ENCODE measurements around the gene KRTAP10-7.
"Not testable (repeated sequence)": the region's sequence is repeated elsewhere in the genome, so short reads cannot be mapped to it uniquely, and the experiment has no call there.

Gene KRTAP10-7

DNA sequence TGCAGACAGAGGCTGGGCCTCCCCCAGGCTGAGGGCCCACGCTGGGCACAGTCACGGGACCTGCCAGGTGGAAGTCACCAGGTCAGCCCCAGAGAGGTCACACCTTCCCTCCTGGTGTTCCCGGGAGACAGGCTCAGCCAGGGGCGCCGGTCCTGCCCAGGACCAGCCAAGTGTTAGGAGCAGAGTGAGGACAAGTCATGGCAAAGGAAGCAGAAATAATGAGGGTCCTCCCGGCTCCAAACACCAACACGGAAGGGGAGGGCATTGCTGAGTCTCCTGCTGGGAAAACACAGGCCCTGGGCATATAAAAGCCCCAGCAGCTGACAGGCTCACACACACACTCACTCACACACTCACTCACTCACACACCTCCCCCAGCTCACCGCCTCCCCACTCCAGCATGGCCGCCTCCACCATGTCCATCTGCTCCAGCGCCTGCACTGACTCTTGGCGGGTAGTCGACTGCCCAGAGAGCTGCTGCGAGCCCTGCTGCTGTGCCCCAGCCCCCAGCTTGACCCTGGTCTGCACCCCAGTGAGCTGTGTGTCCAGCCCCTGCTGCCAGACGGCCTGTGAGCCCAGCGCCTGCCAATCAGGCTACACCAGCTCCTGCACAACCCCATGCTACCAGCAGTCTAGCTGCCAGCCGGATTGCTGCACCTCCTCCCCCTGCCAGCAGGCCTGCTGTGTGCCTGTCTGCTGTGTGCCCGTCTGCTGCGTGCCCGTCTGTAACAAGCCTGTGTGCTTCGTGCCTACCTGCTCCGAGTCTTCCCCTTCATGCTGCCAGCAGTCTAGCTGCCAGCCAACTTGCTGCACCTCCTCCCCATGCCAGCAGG is 36.8 kb downstream of the KRTAP10-7 start, which contains the start of gene KRTAP10-10:
Gene KRTAP10-10 (plus strand): TSS at position 339 of the 833 bp plus-strand sequence. CDS start 62 bp downstream, at position 401.
- DNase-seq: no peak

DNA sequence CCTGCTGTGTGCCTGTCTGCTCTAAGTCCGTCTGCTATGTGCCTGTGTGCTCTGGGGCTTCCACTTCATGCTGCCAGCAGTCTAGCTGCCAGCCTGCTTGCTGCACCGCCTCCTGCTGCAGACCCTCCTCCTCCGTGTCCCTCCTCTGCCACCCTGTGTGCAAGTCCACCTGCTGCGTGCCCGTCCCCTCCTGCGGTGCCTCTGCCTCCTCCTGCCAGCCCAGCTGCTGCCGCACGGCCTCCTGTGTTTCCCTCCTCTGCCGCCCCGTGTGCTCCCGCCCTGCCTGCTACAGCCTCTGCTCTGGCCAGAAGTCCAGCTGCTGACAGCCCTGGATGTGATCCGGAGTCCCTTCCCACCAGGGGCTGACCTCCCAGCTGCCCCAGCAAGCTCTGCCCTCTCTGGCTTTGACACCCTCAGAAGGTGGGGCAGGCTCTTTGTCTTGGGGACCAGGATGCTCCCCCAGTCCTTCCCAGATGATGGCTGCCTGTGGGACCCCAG is 37.5 kb downstream of the KRTAP10-7 start:
- not testable (repeated sequence) for DNase-seq

DNA sequence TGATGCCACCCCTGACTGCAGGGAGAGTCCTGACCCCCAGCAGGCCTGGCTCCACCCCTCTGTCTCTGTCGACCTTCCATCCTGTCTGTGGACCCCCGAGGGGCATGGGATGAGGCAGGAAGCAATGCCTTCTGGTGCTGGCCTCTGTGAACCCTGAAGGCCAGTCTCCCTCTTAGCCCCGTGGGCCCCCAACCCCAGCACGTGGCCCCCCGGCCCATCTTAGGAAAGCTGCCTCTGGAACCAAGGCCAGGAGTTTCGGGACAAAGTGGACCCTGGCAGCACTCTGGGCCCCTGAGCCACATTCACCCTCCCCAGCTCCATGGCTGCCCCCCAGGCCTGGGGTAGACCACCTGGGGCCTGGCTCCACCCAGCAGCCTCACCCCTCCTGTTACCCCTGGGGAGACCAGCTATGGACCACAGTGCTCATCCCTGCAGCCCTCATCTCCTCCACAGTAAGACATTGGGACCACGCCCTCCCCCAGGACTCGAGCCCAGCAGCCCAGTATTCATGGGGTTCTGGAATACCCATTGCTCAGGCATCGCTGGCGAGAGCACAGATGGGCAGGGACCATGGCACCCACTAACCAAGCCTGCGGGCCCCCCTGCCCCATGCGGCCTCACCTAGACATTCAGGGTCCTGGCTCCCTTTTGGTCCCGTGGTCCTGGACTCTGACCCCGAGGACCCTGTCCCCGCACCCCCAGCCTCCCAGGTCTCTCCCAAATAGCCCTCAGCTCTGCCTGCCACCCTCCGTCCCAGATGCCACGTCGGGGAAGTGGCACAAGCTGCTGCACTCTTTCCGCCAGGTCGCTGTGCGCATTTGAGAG is 38.3 kb downstream of the KRTAP10-7 start:
- DNase-seq: not testable (repeated sequence)

DNA sequence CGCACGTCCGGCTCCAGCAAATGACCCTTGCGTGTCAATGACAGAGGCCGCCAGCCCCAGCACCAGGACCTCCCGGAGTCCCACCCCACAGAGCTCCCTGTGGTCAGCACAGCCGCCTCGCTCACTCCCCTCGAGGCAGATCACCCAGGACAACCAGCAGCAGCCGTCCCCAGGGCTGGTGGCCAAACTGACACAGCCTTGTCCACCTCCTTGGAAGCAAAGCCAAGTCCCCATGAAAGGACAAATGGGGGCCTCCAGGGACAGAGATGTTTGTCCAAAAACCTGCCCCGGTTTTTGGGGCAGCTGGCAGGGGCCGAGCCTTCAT is 38.9 kb downstream of the KRTAP10-7 start:
- DNase-seq: no peak

DNA sequence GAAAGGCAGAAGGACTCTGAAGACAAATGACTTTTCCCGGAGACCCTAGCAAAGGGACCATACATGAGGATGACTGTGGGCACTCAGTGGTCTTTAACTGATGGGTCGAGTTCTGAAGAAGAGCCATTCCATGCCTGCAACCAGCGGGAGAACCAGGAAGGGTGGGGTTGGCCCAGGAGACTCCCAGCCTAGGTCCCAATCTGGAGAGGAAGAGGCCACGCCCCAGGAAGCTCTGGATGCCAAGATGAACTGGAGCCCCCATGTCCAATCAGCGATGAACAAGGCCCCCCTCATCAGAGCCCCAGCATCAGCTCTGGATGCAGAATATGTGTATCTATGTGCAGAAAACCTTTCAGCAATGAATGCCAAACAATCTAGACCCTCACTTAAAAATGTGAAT is 40.4 kb downstream of the KRTAP10-7 start:
- no peak for DNase-seq

DNA sequence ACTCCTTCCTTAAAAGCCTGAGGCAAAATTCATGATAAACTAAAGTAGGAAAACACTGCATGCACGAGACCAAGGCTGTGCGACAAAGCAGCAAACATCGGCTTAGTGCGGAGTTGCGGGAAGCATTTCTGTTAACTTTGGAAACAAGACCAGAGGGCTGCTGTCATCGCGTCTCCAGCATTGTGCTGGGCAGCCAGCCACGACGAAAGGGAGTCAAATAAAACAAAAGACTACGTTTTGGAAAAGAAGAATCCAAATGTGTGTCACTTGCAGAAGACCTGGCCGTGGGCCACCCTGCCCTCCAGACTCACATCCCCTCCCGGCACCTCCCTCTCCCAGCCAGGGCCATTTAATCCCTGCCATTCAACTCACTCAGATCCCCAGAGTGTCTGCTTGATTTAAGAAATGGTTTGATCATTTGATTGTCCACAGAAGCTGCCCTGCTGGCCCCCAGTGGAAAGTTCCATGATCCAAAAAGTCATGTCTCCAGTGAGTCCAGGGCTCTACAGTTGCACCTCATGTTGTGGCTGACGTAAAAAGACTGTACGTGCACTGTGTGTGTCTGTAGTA is 43.4 kb downstream of the KRTAP10-7 start:
- DNase-seq: no peak

DNA sequence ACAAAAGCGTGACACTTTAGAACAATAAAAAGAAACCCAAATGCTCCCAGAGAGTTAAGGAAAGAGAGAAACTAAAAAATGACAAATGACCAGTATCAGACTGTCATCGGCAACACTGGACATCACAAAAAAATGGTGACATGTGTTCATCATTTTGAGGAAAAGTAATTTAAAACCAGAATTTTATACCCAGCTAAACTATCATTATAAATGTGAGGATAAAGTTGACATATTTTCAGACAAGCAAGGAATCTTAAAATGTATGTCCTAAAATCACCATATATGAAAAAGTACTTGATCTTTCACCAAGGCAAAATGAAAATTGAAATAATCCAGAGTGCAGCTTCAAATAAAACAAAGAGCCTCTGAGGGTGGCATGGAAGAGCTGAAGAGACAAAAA is 44.5 kb downstream of the KRTAP10-7 start:
- no peak for DNase-seq

DNA sequence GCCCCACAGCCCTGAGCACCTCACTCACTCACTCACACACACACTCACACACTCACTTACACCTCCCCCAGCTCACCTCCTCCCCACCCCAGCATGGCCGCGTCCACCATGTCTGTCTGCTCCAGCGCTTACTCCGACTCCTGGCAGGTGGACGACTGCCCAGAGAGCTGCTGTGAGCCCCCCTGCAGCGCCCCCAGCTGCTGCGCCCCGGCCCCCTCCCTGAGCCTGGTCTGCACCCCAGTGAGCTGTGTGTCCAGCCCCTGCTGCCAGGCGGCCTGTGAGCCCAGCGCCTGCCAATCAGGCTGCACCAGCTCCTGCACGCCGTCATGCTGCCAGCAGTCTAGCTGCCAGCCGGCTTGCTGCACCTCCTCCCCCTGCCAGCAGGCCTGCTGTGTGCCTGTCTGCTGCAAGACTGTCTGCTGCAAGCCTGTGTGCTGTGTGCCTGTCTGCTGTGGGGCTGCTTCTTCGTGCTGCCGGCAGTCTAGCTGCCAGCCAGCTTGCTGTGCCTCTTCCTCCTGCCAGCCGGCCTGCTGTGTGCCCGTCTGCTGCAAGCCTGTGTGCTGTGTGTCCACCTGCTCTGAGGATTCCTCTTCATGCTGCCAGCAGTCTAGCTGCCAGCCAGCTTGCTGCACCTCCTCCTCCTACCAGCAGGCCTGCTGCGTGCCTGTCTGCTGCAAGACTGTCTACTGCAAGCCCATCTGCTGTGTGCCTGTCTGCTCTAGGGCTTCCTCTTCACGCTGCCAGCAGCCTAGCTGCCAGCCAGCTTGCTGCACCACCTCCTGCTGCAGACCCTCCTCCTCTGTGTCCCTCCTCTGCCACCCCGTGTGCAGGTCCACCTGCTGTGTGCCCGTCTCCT is 46.2 kb downstream of the KRTAP10-7 start, which contains the start of gene KRTAP10-11:
Gene KRTAP10-11 (plus strand): TSS at position 49 of the 856 bp plus-strand sequence. CDS start 45 bp downstream, at position 94.
- DNase-seq: not testable (repeated sequence)

DNA sequence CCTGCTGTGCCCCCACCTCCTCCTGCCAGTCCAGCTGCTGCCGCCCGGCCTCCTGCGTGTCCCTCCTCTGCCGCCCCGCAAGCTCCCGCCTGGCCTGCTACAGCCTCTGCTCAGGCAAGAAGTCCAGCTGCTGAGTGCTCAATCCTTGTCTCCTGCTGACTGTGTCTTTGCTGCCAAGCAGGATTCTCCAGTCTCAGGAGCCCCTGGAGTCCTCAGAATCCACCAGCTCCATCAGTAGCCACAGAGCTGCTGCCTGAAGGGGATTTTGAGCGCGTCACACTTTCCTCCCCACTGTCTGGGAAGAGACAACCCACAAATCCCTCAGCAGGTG is 46.8 kb downstream of the KRTAP10-7 start:
- DNase-seq: no peak

DNA sequence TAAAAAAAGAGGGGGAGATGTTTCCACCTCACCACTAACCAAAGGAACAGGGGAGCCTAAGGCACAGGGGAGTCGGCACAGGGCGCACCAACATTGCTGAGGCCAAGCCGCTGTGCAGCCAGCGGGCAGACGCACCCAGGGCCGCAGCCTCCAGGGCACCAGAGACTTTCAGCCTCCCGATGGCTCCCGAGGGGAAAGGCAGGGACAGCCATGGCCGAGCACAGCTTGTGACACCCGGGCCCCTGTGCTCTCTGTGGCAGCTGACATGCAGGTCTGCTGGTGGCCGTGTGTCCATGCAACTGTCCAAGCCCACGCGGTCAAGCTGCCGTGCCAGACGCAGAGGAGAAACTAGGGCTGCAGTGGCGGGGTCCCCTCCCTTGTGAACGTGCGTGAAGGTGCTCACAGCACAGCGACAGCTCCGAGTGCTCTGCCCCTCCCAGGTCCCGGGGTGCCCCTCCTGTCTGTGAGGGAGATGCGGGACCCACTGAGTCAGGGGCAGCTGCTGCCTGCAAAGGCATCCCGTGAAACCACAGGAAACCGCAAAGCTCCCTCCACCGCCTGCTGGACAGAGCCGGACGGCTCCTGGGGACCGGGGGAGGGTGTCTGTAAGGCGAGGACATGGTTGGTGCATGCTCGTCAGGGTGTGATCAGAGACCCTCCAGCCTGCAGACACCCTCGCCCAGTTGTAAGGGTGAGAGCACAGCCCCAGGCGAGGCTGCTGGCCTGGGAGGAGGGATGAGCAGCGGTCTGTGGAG is 48.3 kb downstream of the KRTAP10-7 start:
- no peak for DNase-seq

DNA sequence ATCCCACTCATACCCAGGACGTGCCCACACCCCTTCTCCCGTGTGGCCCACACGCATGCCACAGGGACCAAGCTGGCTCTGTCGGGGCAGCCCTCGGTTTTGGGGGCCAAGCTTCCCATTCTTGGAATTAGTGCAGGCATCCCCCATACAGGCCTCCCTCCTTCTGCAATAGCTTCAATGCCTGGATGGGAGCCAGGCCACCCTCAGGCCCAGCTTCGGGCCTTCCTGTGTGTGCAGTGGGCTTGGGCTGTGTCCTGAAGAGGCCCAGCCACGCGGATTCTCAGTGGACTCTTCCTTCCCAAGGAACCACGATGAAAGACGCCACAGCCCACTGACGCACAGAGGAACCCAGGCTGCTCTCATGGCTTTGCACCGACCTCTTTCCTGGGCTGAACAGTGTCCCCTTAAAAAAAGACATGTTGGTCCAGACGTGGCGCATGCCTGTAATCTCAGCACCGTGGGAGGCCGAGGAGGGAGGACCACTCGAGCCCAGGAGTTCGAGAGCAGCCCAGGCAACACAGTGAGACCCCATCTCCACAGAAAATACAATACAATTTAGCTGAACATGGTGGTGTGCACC is 49.2 kb downstream of the KRTAP10-7 start:
- no peak for DNase-seq

DNA sequence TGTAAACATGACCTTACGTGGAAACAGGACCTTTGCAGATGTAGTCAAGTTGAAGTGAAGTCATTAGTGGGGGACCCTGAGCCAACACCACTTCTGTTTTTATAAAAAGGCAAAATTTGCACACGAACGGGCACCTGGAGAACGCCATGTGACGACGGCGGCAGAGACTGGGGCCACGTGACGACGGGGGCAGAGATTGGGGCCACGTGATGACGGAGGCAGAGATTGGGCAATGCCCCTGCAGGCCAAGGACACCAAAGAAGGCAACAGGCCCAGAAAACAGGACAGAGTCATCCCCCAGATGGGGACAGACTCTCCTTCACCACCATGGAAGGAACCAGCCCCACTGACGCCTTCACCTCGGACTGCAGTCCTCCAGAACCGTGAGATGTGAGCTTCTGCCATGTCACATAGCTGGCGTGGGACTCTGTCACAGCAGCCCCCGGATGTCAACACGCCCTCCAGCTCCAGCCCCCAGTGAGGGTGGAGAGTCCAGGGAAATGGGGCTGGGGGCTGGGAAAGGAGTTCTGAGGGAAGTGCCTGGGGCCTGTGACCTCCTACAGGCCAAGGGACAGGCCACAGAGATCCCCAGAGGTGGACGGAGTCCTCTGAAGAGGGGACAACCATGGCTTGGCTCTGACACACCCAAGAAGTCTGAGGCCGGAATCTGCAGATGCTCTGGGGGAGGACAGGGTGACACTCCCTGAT is 50.0 kb downstream of the KRTAP10-7 start:
- DNase-seq: no peak

DNA sequence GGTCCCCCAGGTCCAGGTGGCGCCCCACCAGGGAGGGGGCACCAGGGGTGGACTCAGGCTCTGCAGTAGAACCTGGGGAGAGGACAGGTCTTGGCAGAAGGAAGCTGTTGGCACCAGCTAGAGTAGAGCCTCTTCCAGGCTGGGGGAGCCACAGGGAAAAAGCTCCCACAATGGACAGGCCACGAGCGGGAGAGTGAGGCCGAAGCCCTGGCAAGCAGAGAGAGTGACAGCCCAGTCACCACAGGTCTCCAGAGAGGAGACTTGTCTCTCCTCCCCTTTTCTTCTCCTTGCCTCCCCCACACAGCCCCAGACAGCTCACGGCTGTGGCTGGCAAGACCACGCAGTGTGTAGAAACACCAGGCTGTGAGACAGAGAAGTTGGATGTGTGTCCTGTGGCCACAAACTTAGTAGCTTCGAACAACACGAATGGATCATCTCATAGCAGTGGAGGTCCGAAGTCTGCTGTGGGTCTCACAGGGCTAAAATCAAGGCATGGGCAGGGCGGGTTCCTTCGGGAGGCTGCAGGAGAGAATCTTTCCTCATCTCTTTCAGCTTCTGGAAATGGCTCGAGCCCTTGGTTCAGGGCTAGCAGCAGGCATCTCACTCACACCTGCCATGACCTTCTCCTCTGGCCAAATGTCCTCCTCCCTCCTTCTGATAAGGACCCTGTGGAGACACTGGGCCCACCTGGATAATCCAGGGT is 50.7 kb downstream of the KRTAP10-7 start:
- no peak for DNase-seq

Data from activated effector memory CD4-positive, alpha-beta T cell treated with anti-CD3 and anti-CD28 coated beads, Interleukin-2, amount 50 U/mL, for 16 hours (primary cell).